ENCODE data around the gene MTERF4. TPM values are rescaled to one million over a fixed set of nuclear protein-coding genes. Genes with fewer than 3 reads are reported as not detected.
A peak's percentile ranks its signal among the peaks of the same experiment; 100 is the strongest.

The MTERF4 gene
- total RNA-seq, 1 donor from 2014 or later, result 43.7 TPM

- DNase-seq (ENCODE audit: low read depth, low spot score), result no peak
- no peak for TF ChIP-seq CTCF (conservative IDR thresholded peaks at IDR 0.05)
- H3K4me1 Mint-ChIP-seq, result no peaks in the 10 kb centered on the region
- no peak overlapping the region for H3K27ac Mint-ChIP-seq (ENCODE audit: unreplicated experiment)
- H3K36me3 Mint-ChIP-seq (ENCODE audit: low read depth), result peaks cover 15% of the 10 kb centered on the region
- no peak overlapping the region for H3K4me3 Mint-ChIP-seq
- no peaks in the 10 kb centered on the region for H3K27me3 Mint-ChIP-seq (ENCODE audit: low read depth)
- H3K9me3 Mint-ChIP-seq, result peaks cover 3% of the 10 kb centered on the region
Observed at GRCh38 chr2:241122376-241123002, 20.4 kb upstream of the MTERF4 start.

- no peak overlapping the region for H3K4me3 Mint-ChIP-seq
Observed at GRCh38 chr2:241121008-241121407, 18.9 kb upstream of the MTERF4 start.

GRCh38 chr2:241120440-241120839 lies 18.4 kb upstream of the MTERF4 start:
- peaks cover 3% of the 10 kb centered on the region for H3K9me3 Mint-ChIP-seq
- H3K36me3 Mint-ChIP-seq (ENCODE audit: low read depth), result peaks cover 15% of the 10 kb centered on the region

More at GRCh38 chr2:241121008-241121407, 18.9 kb upstream of the MTERF4 start:
- no peaks in the 10 kb centered on the region for H3K27me3 Mint-ChIP-seq (ENCODE audit: low read depth)
- H3K4me1 Mint-ChIP-seq, result no peaks in the 10 kb centered on the region
- H3K36me3 Mint-ChIP-seq (ENCODE audit: low read depth), result peaks cover 15% of the 10 kb centered on the region
- DNase-seq (ENCODE audit: low read depth, low spot score), result no peak
- TF ChIP-seq CTCF (conservative IDR thresholded peaks at IDR 0.05), result no peak
- no peak overlapping the region for H3K27ac Mint-ChIP-seq (ENCODE audit: unreplicated experiment)
- H3K9me3 Mint-ChIP-seq, result peaks cover 3% of the 10 kb centered on the region

GRCh38 chr2:241118737-241119505 lies 16.8 kb upstream of the MTERF4 start:
- H3K27me3 Mint-ChIP-seq (ENCODE audit: low read depth), result no peaks in the 10 kb centered on the region
- no peak for DNase-seq (ENCODE audit: low read depth, low spot score)
- no peak for TF ChIP-seq CTCF (conservative IDR thresholded peaks at IDR 0.05)
- no peaks in the 10 kb centered on the region for H3K4me1 Mint-ChIP-seq
- H3K36me3 Mint-ChIP-seq (ENCODE audit: low read depth), result peaks cover 19% of the 10 kb centered on the region
- H3K27ac Mint-ChIP-seq (ENCODE audit: unreplicated experiment), result no peak overlapping the region
- H3K9me3 Mint-ChIP-seq, result peaks cover 3% of the 10 kb centered on the region
- no peak overlapping the region for H3K4me3 Mint-ChIP-seq

More at GRCh38 chr2:241120440-241120839, 18.4 kb upstream of the MTERF4 start:
- H3K4me1 Mint-ChIP-seq, result no peaks in the 10 kb centered on the region
- TF ChIP-seq CTCF (conservative IDR thresholded peaks at IDR 0.05), result no peak
- no peak overlapping the region for H3K4me3 Mint-ChIP-seq
- H3K27ac Mint-ChIP-seq (ENCODE audit: unreplicated experiment), result no peak overlapping the region
- DNase-seq (ENCODE audit: low read depth, low spot score), result no peak
- no peaks in the 10 kb centered on the region for H3K27me3 Mint-ChIP-seq (ENCODE audit: low read depth)

- no peaks in the 10 kb centered on the region for H3K4me1 Mint-ChIP-seq
- no peak for DNase-seq (ENCODE audit: low read depth, low spot score)
- H3K9me3 Mint-ChIP-seq, result peaks cover 3% of the 10 kb centered on the region
- no peaks in the 10 kb centered on the region for H3K27me3 Mint-ChIP-seq (ENCODE audit: low read depth)
- peak overlapping the region; percentile 35 for H3K27ac Mint-ChIP-seq (ENCODE audit: unreplicated experiment)
- H3K4me3 Mint-ChIP-seq, result no peak overlapping the region
- no peak for TF ChIP-seq CTCF (conservative IDR thresholded peaks at IDR 0.05)
- peaks cover 19% of the 10 kb centered on the region for H3K36me3 Mint-ChIP-seq (ENCODE audit: low read depth)
Observed at GRCh38 chr2:241116606-241117560, 14.8 kb upstream of the MTERF4 start.

Data from neural crest cell (in vitro differentiated cells).